ENCODE results near the gene CLN6. TPM values are rescaled to one million over a fixed set of nuclear protein-coding genes. Genes with fewer than 3 reads are reported as not detected.

CLN6 gene
- total RNA-seq, 1 donor from 2014 or later, result 31.5 TPM

DNA sequence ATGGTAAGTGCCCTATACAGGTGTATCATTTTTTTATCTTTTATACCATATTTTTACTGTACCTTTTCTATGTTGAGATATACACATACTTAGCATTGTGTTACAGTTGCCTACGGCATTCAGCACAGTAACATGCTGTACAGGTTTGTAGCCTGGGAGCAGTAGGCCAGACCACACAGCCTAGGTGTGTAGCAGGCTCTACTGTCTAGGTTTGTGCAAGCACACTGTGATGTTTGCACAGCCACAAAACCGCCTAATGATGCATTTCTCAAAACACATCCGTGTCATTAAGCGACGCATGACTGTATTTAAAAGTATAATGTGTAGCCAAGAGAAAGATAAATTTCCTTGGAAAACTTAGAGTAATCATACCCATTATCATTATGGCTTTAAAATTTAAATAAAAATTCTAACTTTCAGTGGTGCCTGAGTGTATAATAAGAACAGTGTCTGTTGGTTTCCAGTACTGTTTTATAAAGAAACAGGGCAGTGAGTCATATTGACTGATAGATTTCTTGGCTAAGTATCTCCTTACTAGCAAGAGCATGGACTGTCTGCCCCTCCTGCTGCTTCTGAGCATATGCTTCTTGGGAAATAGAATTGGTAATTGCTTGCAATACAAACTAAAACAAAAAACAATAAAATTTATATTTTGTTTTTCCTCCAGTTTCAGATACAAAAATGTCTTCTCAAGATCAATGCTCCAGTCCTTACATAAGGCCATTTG is 42.7 kb downstream of the CLN6 start:
- intact Hi-C loops (cut with DNase I), result no loop called here
- peaks cover 13% of the 10 kb centered on the region for H3K4me1 ChIP-seq
- no peak overlapping the region for H3K4me3 ChIP-seq
- TF ChIP-seq, protein P1, sequence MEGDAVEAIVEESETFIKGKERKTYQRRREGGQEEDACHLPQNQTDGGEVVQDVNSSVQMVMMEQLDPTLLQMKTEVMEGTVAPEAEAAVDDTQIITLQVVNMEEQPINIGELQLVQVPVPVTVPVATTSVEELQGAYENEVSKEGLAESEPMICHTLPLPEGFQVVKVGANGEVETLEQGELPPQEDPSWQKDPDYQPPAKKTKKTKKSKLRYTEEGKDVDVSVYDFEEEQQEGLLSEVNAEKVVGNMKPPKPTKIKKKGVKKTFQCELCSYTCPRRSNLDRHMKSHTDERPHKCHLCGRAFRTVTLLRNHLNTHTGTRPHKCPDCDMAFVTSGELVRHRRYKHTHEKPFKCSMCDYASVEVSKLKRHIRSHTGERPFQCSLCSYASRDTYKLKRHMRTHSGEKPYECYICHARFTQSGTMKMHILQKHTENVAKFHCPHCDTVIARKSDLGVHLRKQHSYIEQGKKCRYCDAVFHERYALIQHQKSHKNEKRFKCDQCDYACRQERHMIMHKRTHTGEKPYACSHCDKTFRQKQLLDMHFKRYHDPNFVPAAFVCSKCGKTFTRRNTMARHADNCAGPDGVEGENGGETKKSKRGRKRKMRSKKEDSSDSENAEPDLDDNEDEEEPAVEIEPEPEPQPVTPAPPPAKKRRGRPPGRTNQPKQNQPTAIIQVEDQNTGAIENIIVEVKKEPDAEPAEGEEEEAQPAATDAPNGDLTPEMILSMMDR (IDR thresholded peaks at IDR 0.05), result no peak
- peaks cover 91% of the 10 kb centered on the region for H3K36me3 ChIP-seq
- no peak overlapping the region for H3K27ac ChIP-seq
- ATAC-seq (no peak), DNase-seq (no peak)
- no peaks in the 10 kb centered on the region for H3K9me3 ChIP-seq
- H3K27me3 ChIP-seq, result no peaks in the 10 kb centered on the region

DNA sequence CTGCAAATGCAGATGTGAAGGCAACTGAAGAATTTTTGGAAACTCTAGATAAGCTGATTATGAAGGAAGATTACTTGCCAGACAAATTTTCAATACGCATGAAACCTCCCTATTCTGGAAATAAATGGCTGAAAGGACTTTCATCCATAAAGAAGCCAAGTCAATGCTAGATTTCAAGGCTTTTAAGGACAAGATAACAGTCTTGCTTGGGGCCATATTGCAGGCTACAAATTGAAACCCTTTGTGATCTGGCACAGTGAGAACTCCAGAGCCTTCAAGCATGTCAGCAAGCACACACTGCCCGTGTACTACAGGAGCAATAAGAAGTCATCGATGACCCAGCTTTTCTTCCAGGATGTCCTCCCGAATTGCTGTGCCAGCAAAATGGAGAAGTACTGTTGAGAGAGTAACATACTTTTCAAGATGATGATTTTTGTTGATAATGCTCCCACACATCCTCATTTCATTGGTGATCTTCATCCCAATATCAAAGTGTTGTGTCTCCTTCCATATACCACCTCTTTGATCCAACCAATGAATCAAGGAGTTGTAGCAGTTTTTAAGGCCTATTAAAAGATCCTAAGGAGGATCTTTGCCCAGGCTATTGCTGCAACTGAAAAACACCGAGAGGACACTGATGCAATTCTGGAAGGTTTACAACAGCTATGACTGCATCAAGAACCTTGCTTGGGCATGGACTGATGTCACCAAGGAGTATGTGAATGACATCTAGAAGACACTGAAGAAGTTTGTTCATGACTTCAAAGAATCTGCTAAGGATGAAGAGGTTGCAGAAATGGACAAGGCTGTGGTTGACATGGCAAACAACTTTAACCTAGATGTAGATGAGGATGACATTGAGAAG is 44.7 kb downstream of the CLN6 start:
- intact Hi-C loops (cut with DNase I), result no loop called here
- Histone ChIP-seq H3K9me3 (no peaks in the 10 kb centered on the region), H3K27ac (no peak overlapping the region), H3K27me3 (no peaks in the 10 kb centered on the region), H3K4me1 (peaks cover 13% of the 10 kb centered on the region), H3K36me3 (peaks cover 91% of the 10 kb centered on the region), H3K4me3 (no peak overlapping the region)
- DNase-seq (no peak), ATAC-seq (no peak)
- TF ChIP-seq, protein P1 (IDR thresholded peaks at IDR 0.05), result no peak

DNA sequence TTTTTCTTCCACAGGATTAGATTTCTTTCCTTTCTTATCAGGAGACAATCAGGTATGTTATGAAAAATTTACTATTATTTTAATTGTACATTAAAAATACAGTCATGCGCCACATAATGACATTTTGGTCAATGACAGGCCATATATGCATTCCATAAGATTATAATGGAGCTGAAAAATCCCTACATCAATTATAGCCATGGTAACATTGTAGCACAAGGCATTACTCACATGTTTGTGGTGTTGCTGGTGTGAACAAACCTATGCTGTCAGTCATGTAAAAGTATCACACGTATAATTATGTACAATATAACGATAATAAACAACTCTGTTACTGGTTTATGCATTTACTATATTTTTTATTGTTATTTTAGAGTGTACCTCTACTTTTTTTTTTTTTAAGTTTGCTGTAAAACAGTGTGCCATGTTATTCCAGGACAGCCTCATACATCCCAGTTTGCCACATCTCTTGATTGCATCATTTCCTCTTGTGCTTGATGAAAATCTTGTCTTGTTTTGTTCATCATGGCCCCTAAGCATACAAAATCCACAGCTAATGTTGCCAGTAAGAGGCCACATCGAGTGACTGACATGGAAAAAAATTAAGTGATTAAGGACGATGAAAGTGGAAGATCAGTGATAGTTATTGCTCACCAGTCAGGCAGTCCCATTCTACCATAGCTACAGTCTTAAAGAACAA is 45.8 kb downstream of the CLN6 start:
- Histone ChIP-seq H3K9me3 (no peaks in the 10 kb centered on the region), H3K4me1 (peaks cover 13% of the 10 kb centered on the region), H3K4me3 (no peak overlapping the region), H3K36me3 (peaks cover 87% of the 10 kb centered on the region), H3K27ac (no peak overlapping the region), H3K27me3 (no peaks in the 10 kb centered on the region)
- ATAC-seq (no peak), DNase-seq (no peak)
- intact Hi-C loops (cut with DNase I), result no loop called here
- TF ChIP-seq, protein P1 (IDR thresholded peaks at IDR 0.05), result no peak

DNA sequence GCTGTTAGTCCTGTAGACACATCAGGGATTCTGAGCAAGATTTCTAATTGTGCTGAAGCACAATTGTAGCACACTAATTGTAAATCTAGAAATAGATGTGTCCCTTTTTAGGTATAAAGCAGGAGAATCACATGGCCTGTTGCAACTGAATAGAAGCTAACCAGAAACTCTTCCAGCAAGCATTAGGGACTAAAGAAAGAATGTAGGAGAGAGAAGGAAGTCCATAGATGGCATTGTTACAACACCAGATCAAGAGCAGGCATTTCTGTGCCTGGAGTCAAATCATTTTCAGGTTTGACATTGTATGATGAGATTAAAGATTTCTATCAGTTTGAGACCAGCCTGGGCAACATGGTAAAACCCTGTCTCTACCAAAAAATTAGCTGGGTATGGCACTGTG is 51.8 kb downstream of the CLN6 start:
- H3K27ac ChIP-seq, result no peak overlapping the region
- DNase-seq (no peak), ATAC-seq (no peak)
- TF ChIP-seq, protein P1 (IDR thresholded peaks at IDR 0.05), result no peak
- intact Hi-C loops (cut with DNase I), result no loop called here
- no peaks in the 10 kb centered on the region for H3K4me1 ChIP-seq
- peaks cover 83% of the 10 kb centered on the region for H3K36me3 ChIP-seq
- no peaks in the 10 kb centered on the region for H3K9me3 ChIP-seq
- no peak overlapping the region for H3K4me3 ChIP-seq
- no peaks in the 10 kb centered on the region for H3K27me3 ChIP-seq

DNA sequence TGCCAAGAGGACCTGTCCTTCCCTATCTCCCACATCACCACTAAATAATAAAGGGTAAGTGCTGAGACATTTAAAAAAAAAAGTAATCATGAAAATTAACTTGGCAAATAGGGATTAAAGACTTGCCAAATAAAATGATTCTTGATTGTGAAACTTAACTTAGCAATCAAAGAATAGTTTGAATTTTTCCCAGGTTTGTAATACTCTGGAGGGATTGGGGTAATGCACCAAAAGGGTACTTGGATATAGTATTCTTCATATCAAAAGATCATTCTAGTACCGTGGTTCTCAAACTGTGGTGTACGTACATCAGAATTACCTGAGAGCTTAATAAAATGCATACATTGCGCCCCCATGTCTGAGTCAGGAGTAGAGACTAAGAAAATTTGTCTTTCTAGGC is 52.9 kb downstream of the CLN6 start:
- intact Hi-C loops (cut with DNase I), result no loop called here
- H3K36me3 ChIP-seq, result peaks cover 75% of the 10 kb centered on the region

More for the DNA sequence above, 52.9 kb downstream of the CLN6 start:
- Histone ChIP-seq H3K27ac (no peak overlapping the region), H3K27me3 (no peaks in the 10 kb centered on the region), H3K9me3 (no peaks in the 10 kb centered on the region), H3K4me1 (no peaks in the 10 kb centered on the region), H3K4me3 (no peak overlapping the region)
- TF ChIP-seq, protein P1 (IDR thresholded peaks at IDR 0.05), result no peak
- ATAC-seq (no peak), DNase-seq (no peak)
